Embryonic facial prominence (tissue), 1 donor: Measurements from ENCODE around the gene ALG3.

Source experiments
- DNase-seq: peaks from one replicate; pipeline ENCODE4 v3.0.0-alpha.2; 2016; ENCODE audit errors: extremely low spot score

Gene ALG3

DNA sequence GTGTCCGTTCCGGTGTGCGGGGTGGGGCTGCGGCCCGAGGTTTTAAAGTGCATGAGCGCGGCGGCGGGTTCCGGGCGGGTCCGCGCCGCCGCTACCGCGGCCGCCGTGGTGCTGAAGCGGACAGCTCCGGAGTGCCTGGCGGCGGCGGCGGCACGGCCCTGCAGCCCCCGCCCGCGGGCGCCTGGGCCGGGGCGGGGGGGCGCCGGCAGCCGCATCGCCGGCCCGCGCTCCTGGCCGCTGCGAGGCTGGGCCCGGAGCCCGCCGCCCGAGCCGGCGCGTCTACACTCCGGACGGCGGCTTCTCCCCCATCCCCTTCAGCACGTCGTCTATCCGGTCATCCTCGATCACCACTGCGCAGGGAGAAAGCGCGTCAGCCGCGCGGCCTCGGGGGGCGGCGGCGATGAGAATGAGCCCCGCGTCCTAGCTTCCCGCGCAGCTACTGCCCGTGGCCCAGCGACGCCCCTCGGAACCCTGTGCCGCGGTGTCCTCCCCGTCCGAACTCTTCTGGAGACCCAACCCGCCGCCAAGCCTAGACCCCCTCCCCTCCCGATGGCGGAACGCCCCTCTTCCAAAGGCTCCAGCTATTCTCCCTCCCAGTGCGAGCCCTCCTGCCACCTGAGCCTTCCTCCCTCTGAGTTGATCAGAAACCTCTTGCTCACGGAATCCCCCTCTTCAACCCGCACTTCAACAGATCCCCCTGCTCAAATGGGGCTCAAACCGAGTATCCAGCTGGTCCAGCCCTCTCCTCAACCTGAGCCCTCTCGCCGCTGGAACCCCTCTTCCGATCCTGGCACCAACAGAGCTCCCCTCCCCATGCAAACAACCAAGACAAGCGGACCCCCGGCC lies 11.3 kb upstream of the ALG3 start:
- no peak for DNase-seq

DNA sequence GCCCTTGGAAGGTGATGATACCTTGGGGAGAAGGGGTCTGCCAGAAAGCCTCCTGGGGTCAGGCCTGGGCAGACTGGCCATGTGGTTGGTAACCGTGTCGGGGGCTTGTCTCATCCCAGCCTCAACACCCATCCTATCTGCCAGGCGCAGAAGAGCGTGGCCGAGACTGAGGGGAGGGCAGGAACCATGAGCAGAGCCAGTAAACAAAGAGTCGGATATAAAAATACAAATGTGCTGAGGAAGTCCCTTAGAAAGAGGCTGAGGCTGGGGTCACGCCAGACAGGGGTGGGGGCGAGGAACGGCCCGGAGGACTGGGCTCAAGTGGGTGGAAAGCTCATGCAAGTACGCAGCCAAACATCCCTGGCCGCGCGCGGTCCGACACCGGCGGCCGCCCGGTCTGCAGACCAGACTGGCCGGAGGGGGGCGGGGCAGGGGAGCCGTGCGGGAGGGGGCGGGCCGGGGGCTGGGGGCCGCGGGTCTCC lies 10.7 kb upstream of the ALG3 start:
- no peak for DNase-seq

DNA sequence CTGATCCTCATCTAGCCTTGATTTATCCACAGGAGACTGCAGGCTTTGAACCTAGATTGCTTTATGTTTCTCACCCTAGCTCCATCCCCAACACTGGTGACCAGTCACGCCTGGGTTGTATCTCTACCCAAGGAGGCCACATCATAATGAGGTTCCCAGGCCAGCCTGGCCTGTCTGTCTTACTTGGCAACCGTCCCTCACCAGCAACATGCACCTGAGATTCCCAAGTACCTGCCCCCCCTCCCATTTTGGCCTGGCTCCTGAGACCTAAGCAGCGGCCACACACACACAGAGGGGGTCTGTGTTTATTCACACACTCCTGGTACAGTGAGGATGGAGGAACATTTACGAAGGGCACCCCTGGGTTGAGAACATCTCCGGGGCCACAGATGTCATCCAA lies 10.2 kb upstream of the ALG3 start:
- DNase-seq: no peak

DNA sequence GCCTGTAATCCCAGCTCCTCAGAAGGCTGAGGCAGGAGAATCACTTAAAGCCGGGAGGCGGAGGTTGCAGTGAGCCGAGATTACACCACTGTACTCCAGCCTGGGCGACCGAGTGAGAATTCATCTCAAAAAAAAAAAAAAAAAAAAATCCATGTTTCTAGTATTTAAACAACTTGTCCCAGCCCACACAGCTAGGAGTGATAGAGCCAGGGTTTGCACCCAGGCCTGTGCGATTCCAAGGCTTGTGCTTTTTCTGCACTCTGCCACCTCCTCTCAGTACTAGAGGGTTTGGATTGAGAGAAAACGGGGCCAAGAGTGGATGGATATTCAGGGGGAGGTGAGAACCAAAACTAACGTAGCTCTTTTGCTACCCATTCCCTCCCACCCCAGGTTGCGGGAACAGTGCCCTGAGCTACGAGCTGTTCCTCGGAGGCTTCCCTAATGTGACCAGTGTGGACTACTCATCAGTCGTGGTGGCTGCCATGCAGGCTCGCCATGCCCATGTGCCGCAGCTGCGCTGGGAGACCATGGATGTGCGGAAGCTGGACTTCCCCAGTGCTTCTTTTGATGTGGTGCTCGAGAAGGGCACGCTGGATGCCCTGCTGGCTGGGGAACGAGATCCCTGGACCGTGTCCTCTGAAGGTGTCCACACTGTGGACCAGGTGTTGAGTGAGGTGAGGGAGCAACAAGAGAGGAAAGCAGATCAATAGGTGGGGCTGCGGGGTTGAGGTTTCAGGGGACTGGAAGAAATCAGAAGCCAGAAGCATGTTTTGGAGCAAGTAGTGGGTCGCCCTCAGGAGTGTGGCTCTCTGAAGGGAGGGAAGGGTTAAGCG lies 8.5 kb upstream of the ALG3 start:
- no peak for DNase-seq

DNA sequence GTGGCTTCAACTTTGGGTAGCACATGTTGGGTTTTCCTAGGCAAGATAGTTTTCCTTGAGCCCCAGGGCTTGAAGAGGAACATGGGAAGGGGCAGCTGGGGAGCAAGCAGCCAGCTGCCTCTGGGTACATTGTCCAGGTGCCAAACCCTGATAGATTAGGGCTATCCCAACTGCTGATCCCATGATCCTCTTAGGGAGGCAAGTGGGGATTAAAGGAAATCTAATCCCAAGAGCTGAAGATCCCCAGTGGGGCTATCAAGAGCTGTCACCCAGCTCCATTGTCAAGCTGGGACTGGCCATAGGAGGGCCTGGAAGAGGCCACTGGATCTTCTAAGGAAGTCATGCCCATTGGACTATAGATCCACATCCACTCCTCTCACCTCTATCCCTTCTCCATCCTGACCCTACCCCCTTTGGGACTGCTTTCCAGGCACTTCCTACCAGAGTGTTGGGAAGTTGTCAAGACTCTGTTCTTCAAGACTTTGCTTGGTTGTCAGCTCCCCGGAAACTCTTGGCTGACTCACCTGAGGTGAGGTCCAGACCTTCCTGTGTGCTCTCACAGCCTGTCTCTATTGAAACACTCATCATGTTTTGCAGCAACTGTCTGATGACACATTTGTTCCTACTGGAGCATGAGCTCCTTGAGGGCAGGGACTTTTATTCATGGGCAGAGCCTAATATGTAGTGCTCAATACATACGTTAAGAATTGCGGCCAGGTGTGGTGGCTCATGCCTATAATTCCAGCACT lies 6.7 kb upstream of the ALG3 start:
- DNase-seq: no peak

DNA sequence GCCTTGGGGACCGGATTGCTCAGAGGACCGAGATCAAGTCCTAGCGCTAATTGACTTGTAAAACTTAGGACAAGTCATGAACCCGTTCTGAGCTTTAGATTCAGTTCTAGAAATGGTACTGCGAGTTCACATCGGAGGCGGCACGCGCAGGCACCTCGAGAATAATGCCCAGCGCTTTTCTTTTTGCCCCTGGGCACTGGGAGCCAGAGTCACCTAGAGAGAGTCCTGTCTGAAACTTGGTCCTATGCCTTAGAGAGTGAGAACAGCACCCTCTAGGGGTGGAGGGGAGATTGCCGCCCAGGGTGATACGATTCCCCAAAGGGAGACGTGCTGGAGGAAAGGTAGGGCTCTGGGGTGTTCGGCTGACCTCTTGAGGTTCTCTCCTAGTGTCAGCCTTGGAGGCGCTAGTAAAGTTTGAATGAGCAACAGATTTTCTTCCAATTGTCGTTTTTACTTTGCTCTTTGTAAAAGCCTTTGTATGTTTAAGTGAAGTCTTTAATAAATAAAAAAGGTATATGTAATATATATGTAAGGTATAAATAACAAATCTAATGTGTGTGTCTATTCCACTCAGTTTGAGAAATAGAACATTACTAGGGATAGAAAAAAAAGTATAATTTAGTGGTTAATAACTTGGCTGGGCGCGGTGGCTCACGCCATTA lies 1.5 kb upstream of the ALG3 start:
- DNase-seq: no peak

DNA sequence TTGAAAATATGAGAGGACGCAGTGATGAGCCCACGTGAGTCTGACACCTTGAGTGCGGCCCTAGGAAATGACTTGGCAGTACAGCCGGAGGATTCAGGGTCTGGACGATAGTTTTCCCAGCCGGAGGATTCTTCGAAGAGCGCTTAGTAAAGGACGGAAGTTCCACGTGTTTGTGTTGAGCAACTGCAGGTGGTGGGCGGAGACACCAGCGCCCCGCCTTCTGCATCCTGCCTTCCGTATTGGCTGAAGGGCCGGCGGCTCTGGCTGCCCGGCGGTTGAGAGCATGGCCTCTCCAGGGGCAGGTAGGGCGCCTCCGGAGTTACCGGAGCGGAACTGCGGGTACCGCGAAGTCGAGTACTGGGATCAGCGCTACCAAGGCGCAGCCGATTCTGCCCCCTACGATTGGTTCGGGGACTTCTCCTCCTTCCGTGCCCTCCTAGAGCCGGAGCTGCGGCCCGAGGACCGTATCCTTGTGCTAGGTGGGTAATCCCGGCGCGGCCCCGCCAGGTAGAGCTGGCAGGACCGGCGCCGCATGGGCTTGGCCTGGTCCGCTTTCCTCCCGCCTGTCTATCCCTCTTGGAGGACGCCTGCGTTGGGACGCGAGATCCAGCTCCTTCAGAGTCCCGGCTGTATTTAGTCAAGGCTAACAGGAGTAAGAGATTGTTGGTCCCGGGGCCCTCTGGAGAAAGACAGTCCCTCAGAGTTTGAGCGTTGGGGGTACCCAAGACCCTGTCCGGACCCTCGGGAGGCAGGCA lies 827 bp upstream of the ALG3 start, which contains the start of gene EEF1AKMT4:
Gene EEF1AKMT4, plus strand, starts transcription at position 261 of the 755 bp plus-strand sequence. Its CDS starts 23 bp downstream, at position 284.
- peak; percentile 95 for DNase-seq

DNA sequence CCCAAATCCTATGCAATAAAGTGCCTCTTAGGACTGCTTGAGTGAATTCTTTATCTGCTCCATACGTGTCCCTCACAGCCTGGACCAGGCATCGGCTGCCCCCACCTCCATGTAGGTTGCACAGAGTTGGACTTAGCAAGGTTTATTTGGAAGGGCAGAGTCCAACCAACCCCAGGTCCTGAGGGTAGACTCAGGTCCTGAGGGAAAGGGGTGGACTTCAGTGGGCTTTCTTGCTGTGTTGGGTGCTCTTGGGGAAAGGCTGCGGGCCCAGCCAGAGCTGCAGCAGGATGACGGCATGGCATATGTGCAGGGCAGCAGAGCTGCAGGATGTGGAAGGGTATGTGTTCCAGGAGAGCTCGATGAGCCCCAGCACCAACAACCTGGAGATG lies 6.5 kb downstream of the ALG3 start:
- DNase-seq: no peak

DNA sequence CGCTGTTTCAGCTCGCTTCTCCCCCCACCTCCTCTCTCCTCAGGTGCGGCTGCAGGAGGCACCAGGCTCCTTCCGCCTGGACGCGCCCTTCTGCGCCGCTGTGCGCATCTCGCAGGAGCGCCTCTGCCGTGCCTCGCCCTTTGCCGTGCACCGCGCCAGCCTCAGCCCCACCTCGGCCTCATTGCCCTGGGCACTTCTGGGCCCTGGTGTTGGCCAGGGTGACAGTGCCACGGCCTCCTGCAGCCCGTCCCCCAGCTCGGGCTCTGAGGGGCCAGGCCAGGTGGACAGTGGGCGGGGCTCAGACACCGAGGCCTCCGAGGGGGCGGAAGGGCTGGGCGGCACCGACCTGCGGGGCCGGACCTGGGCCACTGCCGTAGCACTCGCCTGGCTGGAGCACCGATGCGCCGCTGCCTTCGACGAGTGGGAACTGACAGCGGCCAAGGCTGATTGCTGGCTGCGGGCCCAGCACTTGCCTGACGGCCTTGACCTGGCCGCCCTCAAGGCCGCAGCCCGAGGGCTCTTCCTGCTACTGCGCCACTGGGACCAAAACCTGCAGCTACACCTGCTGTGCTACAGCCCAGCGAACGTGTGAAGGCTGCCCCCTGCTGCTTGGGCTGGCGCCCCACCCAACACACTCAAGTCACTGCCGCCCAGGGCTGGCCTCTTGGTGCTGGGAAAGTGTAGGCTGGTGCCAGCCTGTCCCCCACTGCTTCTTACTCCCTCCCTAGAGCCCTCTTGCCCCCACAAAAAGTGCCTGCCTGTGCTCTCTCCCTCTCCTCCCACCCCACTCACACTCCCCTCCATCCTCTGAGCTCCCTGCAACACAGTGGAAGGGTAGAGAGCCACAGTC lies 7.1 kb downstream of the ALG3 start:
- no peak for DNase-seq

DNA sequence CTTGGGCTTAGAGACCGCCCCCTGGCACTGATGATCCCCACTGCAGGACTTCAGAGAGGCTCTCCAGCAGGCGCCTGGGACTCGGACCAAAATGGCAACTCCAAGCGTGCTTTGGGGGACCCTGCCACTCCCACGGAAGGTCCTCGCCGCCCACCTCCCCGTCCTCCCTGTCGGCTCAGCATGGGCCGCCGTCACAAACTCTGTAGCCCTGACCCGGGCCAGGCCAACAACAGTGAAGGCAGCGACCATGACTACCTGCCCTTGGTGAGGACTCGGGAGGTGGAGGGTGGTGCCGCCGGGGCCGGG lies 7.7 kb downstream of the ALG3 start:
- DNase-seq: no peak

DNA sequence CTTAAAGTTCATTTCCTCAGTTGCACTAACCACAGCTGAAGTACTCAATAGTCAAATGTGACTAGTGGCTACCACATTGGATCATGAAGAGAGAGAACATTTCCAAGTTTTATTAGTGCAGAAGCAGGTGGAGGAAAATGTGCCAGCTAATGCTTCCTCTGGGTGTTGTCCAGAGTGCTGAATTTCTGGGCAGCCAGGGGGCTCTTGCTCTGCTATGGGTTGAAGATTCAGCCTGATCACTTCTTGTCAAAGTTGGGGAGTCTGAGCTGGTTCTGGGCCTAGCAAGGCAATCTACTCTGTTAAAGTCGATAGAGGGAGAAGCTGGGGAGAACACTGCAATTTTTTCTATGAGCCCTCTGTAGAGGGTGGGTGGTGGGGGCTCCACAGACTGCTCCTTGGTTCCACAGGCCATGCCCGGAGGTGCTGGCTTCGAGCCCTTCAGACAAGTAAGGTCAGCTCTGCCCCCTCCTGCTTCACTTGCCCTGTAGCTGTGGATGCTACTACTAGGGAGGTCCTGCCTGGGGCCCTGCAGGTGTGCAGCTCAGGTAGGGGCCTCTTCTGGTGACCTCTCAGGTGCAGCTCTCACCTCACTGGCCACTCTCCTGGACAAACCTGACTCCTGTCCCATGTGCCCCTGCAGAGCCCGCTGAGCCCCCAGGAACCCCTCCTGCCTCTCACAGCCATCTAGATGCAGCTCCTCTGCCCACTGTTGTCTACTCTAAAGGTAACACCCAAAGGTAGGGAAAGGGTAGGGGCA lies 8.2 kb downstream of the ALG3 start:
- DNase-seq: no peak

DNA sequence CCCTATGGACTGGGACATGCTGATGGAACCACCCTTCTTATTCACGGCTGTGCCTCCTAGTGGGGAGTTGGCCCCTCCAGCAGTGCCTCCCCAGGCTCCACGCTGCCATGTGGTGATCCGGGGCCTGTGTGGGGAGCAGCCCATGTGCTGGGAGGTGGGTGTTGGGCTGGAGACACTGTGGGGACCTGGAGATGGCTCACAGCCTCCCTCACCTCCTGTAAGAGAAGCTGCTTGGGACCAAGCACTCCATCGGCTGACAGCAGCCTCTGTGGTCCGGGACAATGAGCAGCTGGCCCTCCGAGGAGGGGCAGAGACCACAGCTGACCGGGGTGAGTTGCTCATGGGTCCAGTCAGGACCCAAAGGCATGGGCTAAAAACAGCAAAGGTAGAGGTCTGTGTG lies 9.1 kb downstream of the ALG3 start:
- no peak for DNase-seq

DNA sequence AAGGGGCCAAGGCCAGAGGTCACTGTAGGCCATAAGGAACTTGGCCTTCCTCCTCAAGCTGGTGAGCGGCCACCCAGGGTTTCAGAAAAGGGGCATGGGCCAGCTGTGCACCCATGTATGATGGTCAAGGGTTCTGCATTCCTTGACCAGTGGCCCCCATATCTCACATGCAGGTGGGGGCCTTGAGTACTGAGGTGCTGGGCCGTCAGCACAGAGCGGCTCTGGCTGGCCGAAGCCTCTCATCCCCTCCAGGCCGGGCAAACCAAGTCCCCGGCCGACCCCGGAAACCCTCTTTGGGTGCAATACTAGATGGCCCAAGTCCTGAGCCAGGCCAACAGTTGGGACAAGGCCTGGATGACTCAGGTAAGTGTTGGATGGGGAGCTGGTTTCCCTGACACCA lies 9.5 kb downstream of the ALG3 start:
- no peak for DNase-seq

DNA sequence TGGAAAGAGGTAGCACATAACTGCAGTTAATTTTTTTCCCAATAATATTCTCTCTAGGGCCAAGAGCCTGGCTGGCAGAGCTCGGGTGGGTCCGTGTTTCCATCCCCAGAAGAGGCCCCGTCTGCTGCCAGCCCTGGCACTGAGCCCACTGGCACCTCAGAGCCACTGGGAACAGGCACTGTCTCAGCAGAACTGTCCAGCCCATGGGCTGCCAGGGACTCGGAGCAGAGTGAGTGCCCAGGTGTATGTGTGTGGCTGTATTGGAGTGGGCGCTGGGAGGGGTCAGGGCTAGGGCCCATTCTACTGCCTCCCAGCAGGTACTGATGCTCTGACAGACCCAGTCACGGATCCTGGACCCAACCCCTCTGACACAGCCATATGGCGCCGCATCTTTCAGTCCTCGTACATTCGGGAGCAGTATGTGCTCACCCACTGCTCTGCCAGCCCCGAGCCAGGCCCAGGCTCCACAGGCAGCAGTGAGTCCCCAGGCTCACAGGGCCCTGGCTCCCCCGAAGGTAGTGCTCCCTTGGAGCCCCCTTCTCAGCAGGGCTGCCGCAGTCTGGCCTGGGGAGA lies 10.4 kb downstream of the ALG3 start:
- DNase-seq: no peak

DNA sequence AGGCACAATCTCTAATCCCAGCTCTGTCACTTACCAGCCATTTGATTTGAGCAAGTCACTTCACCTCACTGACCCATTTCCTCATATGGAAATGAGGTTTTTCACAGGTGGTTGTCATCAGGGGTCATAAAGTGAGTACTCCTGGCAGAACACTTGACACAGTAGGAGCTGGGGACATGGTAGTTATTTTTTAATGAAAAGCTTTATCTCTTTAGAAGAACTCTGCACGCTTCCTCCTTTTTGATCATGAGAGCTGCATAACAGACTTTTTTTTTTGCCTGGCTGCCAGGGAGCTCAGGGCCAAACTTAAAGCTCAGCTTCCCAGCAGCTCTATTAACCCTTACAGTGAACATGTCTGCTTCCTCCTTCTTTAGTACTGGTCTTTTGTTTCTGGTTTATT lies 11.0 kb downstream of the ALG3 start:
- no peak for DNase-seq

DNA sequence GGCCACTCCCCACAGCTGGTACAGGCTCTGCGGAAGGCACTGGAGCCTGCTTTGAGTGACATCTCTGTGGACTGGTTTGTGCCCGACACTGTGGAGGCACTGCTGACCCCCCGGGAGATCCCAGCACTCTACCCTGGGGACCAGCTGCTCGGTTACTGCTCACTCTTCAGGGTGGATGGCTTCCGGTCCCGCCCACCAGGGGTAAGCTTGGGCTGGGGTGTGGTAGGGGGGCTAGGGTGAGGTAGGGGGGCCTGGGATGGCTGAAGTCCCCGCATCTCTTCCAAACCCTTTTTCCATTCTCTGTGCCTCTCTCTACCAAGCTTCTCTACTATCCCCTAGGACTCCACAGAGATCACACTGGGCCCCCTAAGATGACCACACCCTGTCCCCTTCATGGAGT lies 11.6 kb downstream of the ALG3 start:
- DNase-seq: no peak

DNA sequence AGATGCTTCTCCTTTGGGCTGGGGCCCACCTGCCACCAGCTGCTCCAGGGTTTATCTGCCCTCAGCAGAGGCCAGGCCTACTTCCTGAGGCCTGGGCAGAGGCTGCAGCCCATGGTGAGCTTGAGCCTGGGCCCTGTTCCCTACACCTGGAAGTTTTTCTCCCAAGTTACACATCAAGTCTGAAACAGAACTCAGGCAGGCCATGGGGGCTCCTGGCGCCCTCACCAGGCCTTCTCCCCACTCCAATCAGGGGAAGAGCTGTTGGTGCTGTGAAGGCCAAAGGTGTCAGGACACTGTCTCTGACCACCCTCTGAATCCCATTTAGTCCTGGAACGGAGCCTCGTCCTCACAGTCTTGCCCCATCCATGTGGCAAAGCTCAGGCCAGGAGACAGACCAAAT lies 12.1 kb downstream of the ALG3 start:
- no peak for DNase-seq

DNA sequence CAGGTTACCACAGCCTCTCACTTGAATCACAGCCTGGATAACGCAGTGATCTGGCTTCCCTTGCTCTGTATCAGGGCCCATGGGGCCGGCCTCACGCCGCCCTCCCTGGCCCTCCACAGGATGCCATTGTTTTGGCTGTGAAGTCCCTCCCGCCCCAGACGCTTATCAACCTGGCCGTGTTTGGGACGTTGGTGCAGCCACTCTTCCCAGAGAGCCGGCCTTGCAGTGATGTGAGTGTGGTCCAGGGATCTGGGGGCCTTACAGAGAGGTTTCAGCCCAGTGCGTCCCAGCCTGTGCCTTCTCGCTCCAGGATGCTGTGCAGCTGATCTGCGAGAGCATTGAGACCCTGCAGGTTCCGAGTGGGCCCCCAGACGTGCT lies 12.7 kb downstream of the ALG3 start:
- no peak for DNase-seq

DNA sequence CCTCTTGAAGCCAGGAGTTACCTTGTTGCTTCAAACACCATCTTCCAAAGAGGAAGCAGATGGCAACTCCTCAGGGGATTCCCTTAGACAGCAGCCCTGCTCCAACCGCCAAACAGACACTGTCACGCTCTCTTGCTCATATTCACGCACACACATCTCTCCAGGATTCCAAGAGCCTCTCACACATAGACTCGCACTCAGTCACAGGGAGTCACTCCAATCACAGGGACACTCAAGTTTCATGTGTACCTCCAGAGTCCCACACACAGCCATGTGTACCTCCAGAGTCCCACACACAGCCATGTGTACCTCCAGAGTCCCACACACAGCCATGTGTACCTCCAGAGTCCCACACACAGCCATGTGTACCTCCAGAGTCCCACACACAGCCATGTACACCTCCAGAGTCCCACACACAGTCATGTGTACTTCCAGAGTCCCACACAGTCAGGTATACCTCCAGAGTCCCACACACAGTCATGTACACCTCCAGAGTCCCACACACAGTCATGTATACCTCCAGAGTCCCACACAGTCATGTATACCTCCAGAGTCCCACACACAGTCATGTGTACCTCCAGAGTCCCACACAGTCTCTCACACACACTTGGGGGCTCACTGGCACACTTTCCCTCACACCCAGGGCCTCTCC lies 13.3 kb downstream of the ALG3 start:
- no peak for DNase-seq
